ENCODE data around the gene BCAT1.

The BCAT1 gene

GRCh38 chr12:24901576-24902461, 47.1 kb downstream of the BCAT1 start:
- Histone ChIP-seq H3K36me3 (ENCODE audit: control insufficient read depth, insufficient read depth, low read length) (no peaks in the 10 kb centered on the region), H3K27ac (ENCODE audit: insufficient read depth, low read length, poor library complexity, severe bottlenecking) (no peak overlapping the region), H3K27me3 (replicated peaks; ENCODE audit: control insufficient read depth, insufficient read depth, low read length, poor library complexity, severe bottlenecking) (peaks cover 9% of the 10 kb centered on the region), H3K9me3 (ENCODE audit: control insufficient read depth, low read length) (no peaks in the 10 kb centered on the region), H3K4me3 (ENCODE audit: insufficient read depth, low read depth, low read length, poor library complexity, severe bottlenecking) (peak overlapping the region; percentile 41), H3K4me1 (ENCODE audit: control insufficient read depth, insufficient read depth, low read length, poor library complexity, severe bottlenecking) (peaks cover 2% of the 10 kb centered on the region)
- no peak for DNase-seq

- DNase-seq = no peak
- no peaks in the 10 kb centered on the region for H3K36me3 ChIP-seq (ENCODE audit: control insufficient read depth, insufficient read depth, low read length)
- H3K9me3 ChIP-seq (ENCODE audit: control insufficient read depth, low read length) = no peaks in the 10 kb centered on the region
- peaks cover 9% of the 10 kb centered on the region for H3K27me3 ChIP-seq (replicated peaks; ENCODE audit: control insufficient read depth, insufficient read depth, low read length, poor library complexity, severe bottlenecking)
- H3K27ac ChIP-seq (ENCODE audit: insufficient read depth, low read length, poor library complexity, severe bottlenecking) = no peak overlapping the region
- no peak overlapping the region for H3K4me3 ChIP-seq (ENCODE audit: insufficient read depth, low read depth, low read length, poor library complexity, severe bottlenecking)
- peaks cover 2% of the 10 kb centered on the region for H3K4me1 ChIP-seq (ENCODE audit: control insufficient read depth, insufficient read depth, low read length, poor library complexity, severe bottlenecking)
These were observed 48.7 kb downstream of the BCAT1 start for GRCh38 chr12:24900196-24900595.

GRCh38 chr12:24899503-24900075, 49.3 kb downstream of the BCAT1 start:
- no peaks in the 10 kb centered on the region for H3K9me3 ChIP-seq (ENCODE audit: control insufficient read depth, low read length)
- H3K27me3 ChIP-seq (replicated peaks; ENCODE audit: control insufficient read depth, insufficient read depth, low read length, poor library complexity, severe bottlenecking) = peaks cover 9% of the 10 kb centered on the region
- no peak for DNase-seq
- H3K36me3 ChIP-seq (ENCODE audit: control insufficient read depth, insufficient read depth, low read length) = no peaks in the 10 kb centered on the region
- no peak overlapping the region for H3K27ac ChIP-seq (ENCODE audit: insufficient read depth, low read length, poor library complexity, severe bottlenecking)
- H3K4me3 ChIP-seq (ENCODE audit: insufficient read depth, low read depth, low read length, poor library complexity, severe bottlenecking) = no peak overlapping the region
- peaks cover 2% of the 10 kb centered on the region for H3K4me1 ChIP-seq (ENCODE audit: control insufficient read depth, insufficient read depth, low read length, poor library complexity, severe bottlenecking)

- H3K27ac ChIP-seq (ENCODE audit: insufficient read depth, low read length, poor library complexity, severe bottlenecking) = no peak overlapping the region
- peaks cover 2% of the 10 kb centered on the region for H3K4me1 ChIP-seq (ENCODE audit: control insufficient read depth, insufficient read depth, low read length, poor library complexity, severe bottlenecking)
- H3K36me3 ChIP-seq (ENCODE audit: control insufficient read depth, insufficient read depth, low read length) = no peaks in the 10 kb centered on the region
- H3K9me3 ChIP-seq (ENCODE audit: control insufficient read depth, low read length) = no peaks in the 10 kb centered on the region
- H3K27me3 ChIP-seq (replicated peaks; ENCODE audit: control insufficient read depth, insufficient read depth, low read length, poor library complexity, severe bottlenecking) = peaks cover 9% of the 10 kb centered on the region
- DNase-seq = no peak
- no peak overlapping the region for H3K4me3 ChIP-seq (ENCODE audit: insufficient read depth, low read depth, low read length, poor library complexity, severe bottlenecking)
These were observed 50.3 kb downstream of the BCAT1 start for GRCh38 chr12:24898606-24899005.

GRCh38 chr12:24898185-24898584, 50.7 kb downstream of the BCAT1 start:
- H3K4me1 ChIP-seq (ENCODE audit: control insufficient read depth, insufficient read depth, low read length, poor library complexity, severe bottlenecking) = no peaks in the 10 kb centered on the region

GRCh38 chr12:24896171-24896570, 52.7 kb downstream of the BCAT1 start:
- Histone ChIP-seq H3K27me3 (replicated peaks; ENCODE audit: control insufficient read depth, insufficient read depth, low read length, poor library complexity, severe bottlenecking) (no peaks in the 10 kb centered on the region), H3K36me3 (ENCODE audit: control insufficient read depth, insufficient read depth, low read length) (no peaks in the 10 kb centered on the region), H3K4me3 (ENCODE audit: insufficient read depth, low read depth, low read length, poor library complexity, severe bottlenecking) (no peak overlapping the region), H3K27ac (ENCODE audit: insufficient read depth, low read length, poor library complexity, severe bottlenecking) (no peak overlapping the region), H3K9me3 (ENCODE audit: control insufficient read depth, low read length) (no peaks in the 10 kb centered on the region), H3K4me1 (ENCODE audit: control insufficient read depth, insufficient read depth, low read length, poor library complexity, severe bottlenecking) (no peaks in the 10 kb centered on the region)
- no peak for DNase-seq

More at GRCh38 chr12:24898185-24898584, 50.7 kb downstream of the BCAT1 start:
- no peaks in the 10 kb centered on the region for H3K36me3 ChIP-seq (ENCODE audit: control insufficient read depth, insufficient read depth, low read length)
- no peak for DNase-seq
- H3K27me3 ChIP-seq (replicated peaks; ENCODE audit: control insufficient read depth, insufficient read depth, low read length, poor library complexity, severe bottlenecking) = peaks cover 9% of the 10 kb centered on the region
- no peaks in the 10 kb centered on the region for H3K9me3 ChIP-seq (ENCODE audit: control insufficient read depth, low read length)
- no peak overlapping the region for H3K4me3 ChIP-seq (ENCODE audit: insufficient read depth, low read depth, low read length, poor library complexity, severe bottlenecking)
- no peak overlapping the region for H3K27ac ChIP-seq (ENCODE audit: insufficient read depth, low read length, poor library complexity, severe bottlenecking)

GRCh38 chr12:24895612-24896011, 53.3 kb downstream of the BCAT1 start:
- Histone ChIP-seq H3K27me3 (replicated peaks; ENCODE audit: control insufficient read depth, insufficient read depth, low read length, poor library complexity, severe bottlenecking) (no peaks in the 10 kb centered on the region), H3K4me1 (ENCODE audit: control insufficient read depth, insufficient read depth, low read length, poor library complexity, severe bottlenecking) (no peaks in the 10 kb centered on the region), H3K4me3 (ENCODE audit: insufficient read depth, low read depth, low read length, poor library complexity, severe bottlenecking) (no peak overlapping the region), H3K27ac (ENCODE audit: insufficient read depth, low read length, poor library complexity, severe bottlenecking) (no peak overlapping the region), H3K9me3 (ENCODE audit: control insufficient read depth, low read length) (no peaks in the 10 kb centered on the region), H3K36me3 (ENCODE audit: control insufficient read depth, insufficient read depth, low read length) (no peaks in the 10 kb centered on the region)
- no peak for DNase-seq

GRCh38 chr12:24894879-24895278, 54.0 kb downstream of the BCAT1 start:
- Histone ChIP-seq H3K27ac (ENCODE audit: insufficient read depth, low read length, poor library complexity, severe bottlenecking) (no peak overlapping the region), H3K4me3 (ENCODE audit: insufficient read depth, low read depth, low read length, poor library complexity, severe bottlenecking) (no peak overlapping the region), H3K36me3 (ENCODE audit: control insufficient read depth, insufficient read depth, low read length) (no peaks in the 10 kb centered on the region), H3K9me3 (ENCODE audit: control insufficient read depth, low read length) (no peaks in the 10 kb centered on the region), H3K27me3 (replicated peaks; ENCODE audit: control insufficient read depth, insufficient read depth, low read length, poor library complexity, severe bottlenecking) (no peaks in the 10 kb centered on the region), H3K4me1 (ENCODE audit: control insufficient read depth, insufficient read depth, low read length, poor library complexity, severe bottlenecking) (no peaks in the 10 kb centered on the region)
- DNase-seq = no peak

GRCh38 chr12:24890048-24890803, 58.7 kb downstream of the BCAT1 start:
- Histone ChIP-seq H3K27me3 (replicated peaks; ENCODE audit: control insufficient read depth, insufficient read depth, low read length, poor library complexity, severe bottlenecking) (no peaks in the 10 kb centered on the region), H3K9me3 (ENCODE audit: control insufficient read depth, low read length) (no peaks in the 10 kb centered on the region), H3K27ac (ENCODE audit: insufficient read depth, low read length, poor library complexity, severe bottlenecking) (no peak overlapping the region), H3K4me1 (ENCODE audit: control insufficient read depth, insufficient read depth, low read length, poor library complexity, severe bottlenecking) (no peaks in the 10 kb centered on the region), H3K4me3 (ENCODE audit: insufficient read depth, low read depth, low read length, poor library complexity, severe bottlenecking) (no peak overlapping the region), H3K36me3 (ENCODE audit: control insufficient read depth, insufficient read depth, low read length) (no peaks in the 10 kb centered on the region)
- DNase-seq = no peak

- no peak overlapping the region for H3K27ac ChIP-seq (ENCODE audit: insufficient read depth, low read length, poor library complexity, severe bottlenecking)
- no peaks in the 10 kb centered on the region for H3K4me1 ChIP-seq (ENCODE audit: control insufficient read depth, insufficient read depth, low read length, poor library complexity, severe bottlenecking)
- H3K27me3 ChIP-seq (replicated peaks; ENCODE audit: control insufficient read depth, insufficient read depth, low read length, poor library complexity, severe bottlenecking) = no peaks in the 10 kb centered on the region
- no peaks in the 10 kb centered on the region for H3K9me3 ChIP-seq (ENCODE audit: control insufficient read depth, low read length)
- DNase-seq = no peak
- no peaks in the 10 kb centered on the region for H3K36me3 ChIP-seq (ENCODE audit: control insufficient read depth, insufficient read depth, low read length)
- no peak overlapping the region for H3K4me3 ChIP-seq (ENCODE audit: insufficient read depth, low read depth, low read length, poor library complexity, severe bottlenecking)
These were observed 59.5 kb downstream of the BCAT1 start for GRCh38 chr12:24889411-24889810.

Measured in effector memory CD4-positive, alpha-beta T cell (primary cell).